22Rv1 (cell line): ENCODE results near the gene TMEM87B.
A peak's percentile ranks its signal among the peaks of the same experiment; 100 is the strongest.

ENCODE experiments used
- ZFX ChIP-seq: fragments of 450-650 bp; IDR thresholded peaks from 2 replicates; pipeline ENCODE4 v1.6.1; 2017; ENCODE audit warnings: antibody characterized with exemption, borderline replicate concordance
- TF ChIP-seq, protein P1 (sequence below): fragments of 450-650 bp; IDR thresholded peaks from 2 replicates; pipeline ENCODE4 v1.5.1; 2017; ENCODE audit warnings: mild to moderate bottlenecking

GRCh38 chr2:112048887-112049286 lies 6.2 kb upstream of the TMEM87B start:
- TF ChIP-seq, protein P1, sequence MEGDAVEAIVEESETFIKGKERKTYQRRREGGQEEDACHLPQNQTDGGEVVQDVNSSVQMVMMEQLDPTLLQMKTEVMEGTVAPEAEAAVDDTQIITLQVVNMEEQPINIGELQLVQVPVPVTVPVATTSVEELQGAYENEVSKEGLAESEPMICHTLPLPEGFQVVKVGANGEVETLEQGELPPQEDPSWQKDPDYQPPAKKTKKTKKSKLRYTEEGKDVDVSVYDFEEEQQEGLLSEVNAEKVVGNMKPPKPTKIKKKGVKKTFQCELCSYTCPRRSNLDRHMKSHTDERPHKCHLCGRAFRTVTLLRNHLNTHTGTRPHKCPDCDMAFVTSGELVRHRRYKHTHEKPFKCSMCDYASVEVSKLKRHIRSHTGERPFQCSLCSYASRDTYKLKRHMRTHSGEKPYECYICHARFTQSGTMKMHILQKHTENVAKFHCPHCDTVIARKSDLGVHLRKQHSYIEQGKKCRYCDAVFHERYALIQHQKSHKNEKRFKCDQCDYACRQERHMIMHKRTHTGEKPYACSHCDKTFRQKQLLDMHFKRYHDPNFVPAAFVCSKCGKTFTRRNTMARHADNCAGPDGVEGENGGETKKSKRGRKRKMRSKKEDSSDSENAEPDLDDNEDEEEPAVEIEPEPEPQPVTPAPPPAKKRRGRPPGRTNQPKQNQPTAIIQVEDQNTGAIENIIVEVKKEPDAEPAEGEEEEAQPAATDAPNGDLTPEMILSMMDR: peak; percentile 87
- TF ChIP-seq ZFX: no peak
